ENCODE results near the gene FGD5.

GRCh38 chr3:14827776-14828175, 9.0 kb downstream of the FGD5 start:
- TF ChIP-seq CTCF (IDR thresholded peaks at IDR 0.05; ENCODE audit: low read length) (no peak), EZH2 (IDR thresholded peaks at IDR 0.05; ENCODE audit: borderline replicate concordance, low read length) (no peak)
